Panc1 (cell line): ENCODE results near the gene CLVS2. TPM values are rescaled to one million over a fixed set of nuclear protein-coding genes. Genes with fewer than 3 reads are reported as not detected.

Experiments used
- ATAC-seq: fragments of 200-7000 bp; cut with Tn5 transposase; 2 replicates; pipeline ENCODE4 v1.9.1; 2020; ENCODE audit warnings: mild to moderate bottlenecking, moderate library complexity
- BruUV-seq: library from RNA; stranded (reverse); fragments of 400-500 nt; replicated peaks from 2 replicates; lab custom pipeline; 2021; lab: Mats Ljungman, UMichigan
- CTCF ChIA-PET: fragments of 300-600 bp; sonication (Branson Sonifier 250); formaldehyde crosslinking; loops from one replicate; lab custom pipeline; 2022; ENCODE audit warnings: antibody characterized with exemption; lab: Charles Lee
- POLR2A ChIA-PET: fragments of 300-600 bp; sonication (Branson Sonifier 250); formaldehyde crosslinking; loops from one replicate; lab custom pipeline; 2022; ENCODE audit warnings: antibody characterized with exemption; lab: Charles Lee
- DNase-seq: peaks from one replicate; pipeline ENCODE4 v3.0.0-alpha.2; 2010; ENCODE audit warnings: low read depth, low spot score
- H3K27ac ChIP-seq: 2 replicates; pipeline ENCODE4 v1.5.1; 2011; ENCODE audit warnings: mild to moderate bottlenecking, low read length, inconsistent platforms
- H3K27me3 ChIP-seq: fragments of 200-500 bp; sonication (Bioruptor generic); 2 replicates; pipeline ENCODE4 v1.6.0; 2014; ENCODE audit warnings: low read length, inconsistent platforms; ENCODE audit not compliant: control insufficient read depth, insufficient read depth
- H3K36me3 ChIP-seq: fragments of 200-500 bp; sonication (Bioruptor generic); 2 replicates; pipeline ENCODE4 v1.5.1; 2014; ENCODE audit warnings: inconsistent platforms, mild to moderate bottlenecking, low read length, moderate library complexity; ENCODE audit not compliant: control insufficient read depth, insufficient read depth
- H3K4me1 ChIP-seq: 2 replicates; pipeline ENCODE4 v1.5.1; 2011; ENCODE audit warnings: inconsistent platforms, mild to moderate bottlenecking, low read length, moderate library complexity; ENCODE audit not compliant: control insufficient read depth, insufficient read depth
- H3K4me3 ChIP-seq, 2 experiments: 2 replicates each; pipeline ENCODE4 v1.5.1; 2011 to 2012; ENCODE audit warnings: low read depth in 2 of 2, low read length in 2 of 2, mild to moderate bottlenecking in 2 of 2, inconsistent platforms in 1 of 2, moderate library complexity in 1 of 2
- H3K9me3 ChIP-seq: fragments of 200-500 bp; sonication (Bioruptor generic); 2 replicates; pipeline ENCODE4 v1.5.1; 2014; ENCODE audit warnings: low read depth, mild to moderate bottlenecking, inconsistent platforms, low read length, moderate library complexity; ENCODE audit not compliant: control insufficient read depth, insufficient read depth
- CTCF ChIP-seq: fragments of 450-650 bp; IDR thresholded peaks from 2 replicates; pipeline ENCODE4 v1.5.1; 2017; ENCODE audit warnings: mild to moderate bottlenecking
- POLR2AphosphoS5 ChIP-seq: IDR thresholded peaks from 2 replicates; pipeline ENCODE4 v1.6.1; 2012; ENCODE audit warnings: mild to moderate bottlenecking, low read depth, low read length, moderate library complexity
- REST ChIP-seq, 2 experiments: IDR thresholded peaks; 2 replicates each; pipeline ENCODE4 v1.6.1; 2011 to 2012; ENCODE audit warnings: low read depth in 2 of 2, control low read depth in 1 of 2, low read length in 1 of 2, mild to moderate bottlenecking in 1 of 2, moderate library complexity in 1 of 2; ENCODE audit not compliant: insufficient read depth in 1 of 2
- SIN3A ChIP-seq: IDR thresholded peaks from 2 replicates; pipeline ENCODE4 v1.6.1; 2012; ENCODE audit warnings: low read depth, mild to moderate bottlenecking, low read length, moderate library complexity, borderline replicate concordance; ENCODE audit not compliant: insufficient read depth
- TCF7L2 ChIP-seq: IDR thresholded peaks from 2 replicates; pipeline ENCODE4 v1.6.1; 2011; ENCODE audit warnings: mild to moderate bottlenecking, low read depth, low read length, inconsistent platforms
- in situ Hi-C: cut with HindIII; loops from 2 replicates; pipeline ENCODE4 v1.10.0; 2016; ENCODE audit warnings: low sequenced_read_pairs, low pct_unique_long_range_greater_than_20kb
- intact Hi-C: fragments of 100-400 bp; cut with micrococcal nuclease; formaldehyde crosslinking; loops from one replicate; pipeline ENCODE4 v1.10.0; 2022; ENCODE audit not compliant: unreplicated experiment
- total RNA-seq: library from RNA; stranded (reverse); gene quantifications from one replicate; pipeline ENCODE4 v1.2.1, GENCODE V29; 2021; ENCODE audit not compliant: unreplicated experiment

The CLVS2 gene
- total RNA-seq, 1 experiment from 2014 or later: 1.1 TPM

GRCh38 chr6:123017104-123017682 lies 21.2 kb downstream of the CLVS2 start:
- no TSS peak for BruUV-seq
- intact Hi-C loops: no loop called here
- TF ChIP-seq SIN3A (no peak), POLR2AphosphoS5 (no peak), TCF7L2 (no peak), CTCF (no peak), REST (IDR thresholded peaks at IDR 0.05; ENCODE audit: insufficient read depth in 1 of 2, low read depth in 2 of 2, low read length in 1 of 2) (no peak)

GRCh38 chr6:123022975-123023374 lies 26.9 kb downstream of the CLVS2 start:
- H3K4me3 ChIP-seq: no peak overlapping the region
- H3K9me3 ChIP-seq: no peaks in the 10 kb centered on the region
- ATAC-seq (no peak), DNase-seq (no peak)
- POLR2A ChIA-PET: no interaction called here
- intact Hi-C loops: no loop called here
- BruUV-seq: no TSS peak
- no peak overlapping the region for H3K27ac ChIP-seq
- CTCF ChIA-PET: no interaction called here
- H3K36me3 ChIP-seq: no peaks in the 10 kb centered on the region
- no peaks in the 10 kb centered on the region for H3K4me1 ChIP-seq
- no peaks in the 10 kb centered on the region for H3K27me3 ChIP-seq
- TF ChIP-seq REST (IDR thresholded peaks at IDR 0.05; ENCODE audit: insufficient read depth in 1 of 2, low read depth in 2 of 2, low read length in 1 of 2) (peak; percentile 85 to 89), TCF7L2 (no peak)
- in situ Hi-C loops: no loop called here

More at GRCh38 chr6:123017104-123017682, 21.2 kb downstream of the CLVS2 start:
- ATAC-seq (no peak), DNase-seq (no peak)
- Histone ChIP-seq H3K4me1 (no peaks in the 10 kb centered on the region), H3K4me3 (no peak overlapping the region), H3K9me3 (no peaks in the 10 kb centered on the region), H3K27me3 (no peaks in the 10 kb centered on the region), H3K27ac (no peak overlapping the region), H3K36me3 (no peaks in the 10 kb centered on the region)
- POLR2A ChIA-PET: interaction anchor here (0.6 kb wide), 1 partner anchor 725 kb away, joined by 5 read pairs; no protein-coding TSS in a partner anchor
- in situ Hi-C loops: no loop called here
- CTCF ChIA-PET: interaction anchor here (0.8 kb wide), 1 partner anchor 698 kb away, joined by 4 read pairs; no protein-coding TSS in a partner anchor
